Adrenal gland (tissue), 19 donors: Measurements from ENCODE around the gene AGMAT. TPM values are rescaled to one million over a fixed set of nuclear protein-coding genes. Genes with fewer than 3 reads are reported as not detected.

Experiments used
- DNase-seq, 7 donors: peaks; one replicate each; pipeline ENCODE4 v3.0.0-alpha.2; 2019 to 2020
- H3K27ac ChIP-seq, 5 donors: fragments of 200-600 bp; sonication (generic) in 4 of 5; 1 replicate in 3 of 5; 2 replicates in 2 of 5; pipeline versions ENCODE4 v1.5.1 to v1.8.0; 2016 to 2020; ENCODE audit warnings: mild to moderate bottlenecking in 1 of 5
- H3K27me3 ChIP-seq: fragments of 200-600 bp; 2 replicates; pipeline ENCODE4 v1.8.0; 2021
- H3K36me3 ChIP-seq, 2 donors: fragments of 200-600 bp; replicated peaks in 1 of 2; 1 replicate in 1 of 2; 2 replicates in 1 of 2; pipeline versions ENCODE4 v1.5.1 to v1.8.0; 2018 to 2022
- H3K4me1 ChIP-seq, 2 donors: fragments of 200-600 bp; replicated peaks in 1 of 2; 1 replicate in 1 of 2; 2 replicates in 1 of 2; pipeline versions ENCODE4 v1.5.1 to v1.8.0; 2018 to 2021
- H3K4me3 ChIP-seq, 4 donors: fragments of 200-600 bp; sonication (generic) in 3 of 4; one replicate each; pipeline ENCODE4 v1.5.1; 2016 to 2018
- H3K9me3 ChIP-seq, 3 donors: fragments of 200-600 bp; sonication (generic) in 1 of 3; replicated peaks in 1 of 3; 1 replicate in 2 of 3; 2 replicates in 1 of 3; pipeline versions ENCODE4 v1.5.1 to v1.8.0; 2016 to 2021
- POLR2A ChIP-seq, 2 donors: fragments of 450-650 bp; IDR thresholded peaks; one replicate each; pipeline ENCODE4 v1.6.1; 2017; ENCODE audit warnings: antibody characterized with exemption in 2 of 2, mild to moderate bottlenecking in 2 of 2, moderate library complexity in 1 of 2
- WGBS, 4 donors: extraction: QIAGEN DNeasy Blood & Tissue Kit in 2 of 4; methylation state at CpG; one replicate each; pipeline versions ENCODE4 v1.1.5 to v1.1.7; 2013 to 2017; 5-methylcytosine and 5-hydroxymethylcytosine counted together
- intact Hi-C, 2 donors: fragments of 100-400 bp; cut with DNase I; formaldehyde crosslinking; loops; one replicate each; pipeline versions ENCODE4 v1.14.1 to v1.15.0; 2022 to 2023
- long read RNA-seq, 10 donors: library from polyadenylated mRNA in 3 of 10; unstranded in 2 of 10; stranded (forward) in 1 of 10; transcript quantifications; one replicate each; pipeline ENCODE4 v2.0.0 and lab custom pipeline, GENCODE V29; 2021 to 2026
- polyA plus RNA-seq, 3 donors: library from polyadenylated mRNA; stranded (reverse); fragments of 200-250 nt in 2 of 3; fragments of 350-450 nt in 1 of 3; fragmentation: Illumina TruSeq in 1 of 3; extraction: RNeasy Lipid Tissue Mini Kit (QIAGEN cat#74804) in 1 of 3; gene quantifications; one replicate each; pipeline ENCODE4 v1.2.3, GENCODE V29; 2013 to 2014
- total RNA-seq, 9 donors: library from RNA; depleted of rRNA in 4 of 9; stranded (reverse); fragments of >200 nt in 4 of 9; fragments of 120-200 nt in 1 of 9; fragmentation: NEBNext Ultra II Directional in 1 of 9; extraction: Animal tissue kit (Norgen Biotek cat#: 25700) in 1 of 9; gene quantifications; one replicate each; pipeline versions ENCODE4 v1.1.0 to v1.2.4, GENCODE V29; 2013 to 2023
- TF ChIP-seq, protein P1 (sequence below), 6 experiments: fragments of 450-650 bp in 4 of 6; fragments of 200-600 bp in 2 of 6; sonication (generic) in 1 of 6; IDR thresholded peaks; 1 replicate in 5 of 6; 2 replicates in 1 of 6; pipeline versions ENCODE4 v1.5.1 to v1.8.0; 2016 to 2021; ENCODE audit warnings: antibody characterized with exemption in 6 of 6, mild to moderate bottlenecking in 2 of 6, moderate library complexity in 1 of 6
- donor health status: healthy with polysubstance abuse.
- donor health status: Bipolar disorder and iron deficiency.
- donor health status: DM: yes; HTN: yes; CAD: no.
- donor health status: DM: no; HTN: no; CAD: no.
- donor health status: DM: no; HTN: no; CAD: no.
- donor health status: DM: yes; HTN: yes; CAD: no.

Gene AGMAT, protein sequence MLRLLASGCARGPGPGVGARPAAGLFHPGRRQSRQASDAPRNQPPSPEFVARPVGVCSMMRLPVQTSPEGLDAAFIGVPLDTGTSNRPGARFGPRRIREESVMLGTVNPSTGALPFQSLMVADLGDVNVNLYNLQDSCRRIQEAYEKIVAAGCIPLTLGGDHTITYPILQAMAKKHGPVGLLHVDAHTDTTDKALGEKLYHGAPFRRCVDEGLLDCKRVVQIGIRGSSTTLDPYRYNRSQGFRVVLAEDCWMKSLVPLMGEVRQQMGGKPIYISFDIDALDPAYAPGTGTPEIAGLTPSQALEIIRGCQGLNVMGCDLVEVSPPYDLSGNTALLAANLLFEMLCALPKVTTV
- total RNA-seq (10 to 100 TPM in 1 of 9 donors, 1 to 10 TPM in 7, under 1 TPM in 1; 0.37 to 15.0 (median 1.7) TPM), polyA plus RNA-seq (1 to 10 TPM in 1 of 3 donors, under 1 TPM in 2; 0.16 to 5.6 (median 0.30) TPM)
- long read RNA-seq, donor 1, partial matches to known transcripts, result 0 of 2 reads
- long read RNA-seq, donor 1, other reads (novel, unspliced or antisense), result 0 of 2 reads
- long read RNA-seq, donor 2, partial matches to known transcripts, result 0 of 1 reads
- long read RNA-seq, donor 2, other reads (novel, unspliced or antisense), result 0 of 1 reads
- long read RNA-seq, donor 3, partial matches to known transcripts, result 0 of 1 reads
- long read RNA-seq, donor 3, other reads (novel, unspliced or antisense), result 0 of 1 reads
- long read RNA-seq, donor 4, partial matches to known transcripts, result 0 of 1 reads
- long read RNA-seq, donor 4, other reads (novel, unspliced or antisense), result 0 of 1 reads
- long read RNA-seq, donor 5, partial matches to known transcripts, result 0 of 2 reads
- long read RNA-seq, donor 5, other reads (novel, unspliced or antisense), result 2 of 2 reads
- long read RNA-seq, donor 6, result 0 reads
- long read RNA-seq, donor 7, result 0 reads
- long read RNA-seq, donor 8, partial matches to known transcripts, result 0 of 4 reads
- long read RNA-seq, donor 8, other reads (novel, unspliced or antisense), result 0 of 4 reads
- long read RNA-seq, donor 9, partial matches to known transcripts, result 0 of 1 reads
- long read RNA-seq, donor 9, other reads (novel, unspliced or antisense), result 0 of 1 reads
- long read RNA-seq, donor 10, partial matches to known transcripts, result 0 of 1 reads
- long read RNA-seq, donor 10, other reads (novel, unspliced or antisense), result 0 of 1 reads

DNA sequence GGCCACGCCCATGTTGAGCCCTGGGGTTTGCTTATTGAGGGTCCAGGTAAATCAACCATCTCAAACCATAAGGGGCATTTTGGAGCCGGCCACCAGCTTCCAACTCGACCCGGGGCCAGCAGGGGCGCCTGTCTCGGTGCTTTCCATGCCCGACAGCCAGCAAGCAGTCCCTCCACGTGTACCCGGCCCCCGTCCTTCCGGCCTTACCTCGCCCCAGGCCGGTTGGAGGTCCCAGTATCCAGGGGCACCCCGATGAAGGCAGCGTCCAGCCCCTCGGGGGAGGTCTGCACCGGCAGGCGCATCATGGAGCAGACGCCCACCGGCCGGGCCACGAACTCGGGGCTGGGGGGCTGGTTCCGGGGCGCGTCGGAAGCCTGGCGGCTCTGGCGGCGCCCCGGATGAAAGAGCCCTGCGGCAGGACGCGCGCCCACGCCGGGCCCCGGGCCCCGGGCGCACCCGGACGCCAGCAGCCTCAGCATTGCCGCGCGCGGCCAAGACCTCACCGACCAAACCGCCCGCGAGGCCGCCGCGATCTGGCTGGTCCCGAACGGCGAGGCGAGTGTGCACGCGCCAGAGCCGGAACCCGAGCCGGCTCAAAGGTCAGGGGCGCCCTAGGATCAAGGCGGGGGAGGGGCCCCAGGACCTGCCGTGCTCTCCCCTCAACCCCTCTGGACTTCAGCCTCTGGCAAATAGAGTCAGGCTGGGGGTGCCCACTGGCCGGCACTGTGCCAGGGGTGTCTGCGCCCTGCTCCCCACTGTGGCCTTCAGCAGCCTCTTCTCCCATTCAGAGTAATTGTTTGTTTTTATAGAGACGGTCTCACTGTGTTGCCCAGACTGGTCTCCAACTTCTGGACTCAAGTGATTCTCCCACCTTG, at the start of gene AGMAT:
AGMAT (minus strand) TSS at position 563 of the 875 bp plus-strand sequence; CDS start at position 479, 84 bp downstream.
- TF ChIP-seq, protein P1, sequence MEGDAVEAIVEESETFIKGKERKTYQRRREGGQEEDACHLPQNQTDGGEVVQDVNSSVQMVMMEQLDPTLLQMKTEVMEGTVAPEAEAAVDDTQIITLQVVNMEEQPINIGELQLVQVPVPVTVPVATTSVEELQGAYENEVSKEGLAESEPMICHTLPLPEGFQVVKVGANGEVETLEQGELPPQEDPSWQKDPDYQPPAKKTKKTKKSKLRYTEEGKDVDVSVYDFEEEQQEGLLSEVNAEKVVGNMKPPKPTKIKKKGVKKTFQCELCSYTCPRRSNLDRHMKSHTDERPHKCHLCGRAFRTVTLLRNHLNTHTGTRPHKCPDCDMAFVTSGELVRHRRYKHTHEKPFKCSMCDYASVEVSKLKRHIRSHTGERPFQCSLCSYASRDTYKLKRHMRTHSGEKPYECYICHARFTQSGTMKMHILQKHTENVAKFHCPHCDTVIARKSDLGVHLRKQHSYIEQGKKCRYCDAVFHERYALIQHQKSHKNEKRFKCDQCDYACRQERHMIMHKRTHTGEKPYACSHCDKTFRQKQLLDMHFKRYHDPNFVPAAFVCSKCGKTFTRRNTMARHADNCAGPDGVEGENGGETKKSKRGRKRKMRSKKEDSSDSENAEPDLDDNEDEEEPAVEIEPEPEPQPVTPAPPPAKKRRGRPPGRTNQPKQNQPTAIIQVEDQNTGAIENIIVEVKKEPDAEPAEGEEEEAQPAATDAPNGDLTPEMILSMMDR (IDR thresholded peaks at IDR 0.05), result peak in 3 of 6 experiments; percentile 18 to 27 (median 22)
- no peak for TF ChIP-seq POLR2A (IDR thresholded peaks at IDR 0.05)
- intact Hi-C loops, result no loop called here
- WGBS, 4 donors, result 4 to 24% (median 5%) methylated on average over 5 to 68 of the region's 68 CpGs

GRCh38 chr1:15633756-15634420, 49.0 kb upstream of the AGMAT start:
- WGBS, 4 donors, result 71 to 75% (median 73%) methylated on average over 9 of the region's 9 CpGs
- Histone ChIP-seq H3K27me3 (no peaks in the 10 kb centered on the region), H3K4me1 (peaks cover 5 to 32% of the 10 kb centered on the region in 2 donors), H3K27ac (peak overlapping the region; percentile 23 to 87 (median 50)), H3K4me3 (no peak overlapping the region), H3K9me3 (no peaks in the 10 kb centered on the region), H3K36me3 (peaks cover 0 to 69% of the 10 kb centered on the region in 2 donors)
- TF ChIP-seq, protein P1 (IDR thresholded peaks at IDR 0.05), result no peak
- peak in 1 of 2 donors; percentile 32 for TF ChIP-seq POLR2A (IDR thresholded peaks at IDR 0.05)
- DNase-seq, result peak; percentile 40 to 80 (median 70)
- intact Hi-C loops, result no loop called here

More for the DNA sequence above, at the start of gene AGMAT:
- Histone ChIP-seq H3K27ac (no peak within 1 kb of the TSS), H3K4me1 (peaks cover 6 to 10% of the 10 kb centered on the region in 2 donors), H3K4me3 (peak within 1 kb of the TSS in 2 of 4 donors; percentile 26 to 49), H3K36me3 (no peaks in the 10 kb centered on the region), H3K9me3 (no peaks in the 10 kb centered on the region), H3K27me3 (no peaks in the 10 kb centered on the region)
- DNase-seq, result peak in 6 of 7 donors; percentile 27 to 49 (median 38)

- no peaks in the 10 kb centered on the region for H3K27me3 ChIP-seq
- H3K4me3 ChIP-seq, result no peak overlapping the region
- H3K9me3 ChIP-seq, result no peaks in the 10 kb centered on the region
- TF ChIP-seq POLR2A (IDR thresholded peaks at IDR 0.05), result no peak
- TF ChIP-seq, protein P1 (IDR thresholded peaks at IDR 0.05), result no peak
- H3K27ac ChIP-seq, result peak overlapping the region in 1 of 5 donors; percentile 48
- H3K36me3 ChIP-seq, result peaks cover 0 to 23% of the 10 kb centered on the region in 2 donors
- WGBS, 4 donors, result 70 to 81% (median 75%) methylated on average over 1 of the region's 1 CpG
- peaks cover 5 to 63% of the 10 kb centered on the region in 2 donors for H3K4me1 ChIP-seq
- no peak for DNase-seq
- intact Hi-C loops, result no loop called here
These were observed 43.2 kb upstream of the AGMAT start for GRCh38 chr1:15628003-15628402.
